A549 (cell line): ENCODE results near the gene RTN4RL1. TPM values are rescaled to one million over a fixed set of nuclear protein-coding genes. Genes with fewer than 3 reads are reported as not detected.

Experiments used
- ATAC-seq, 2 experiments: fragments of 200-7000 bp in 1 of 2; fragments of >200 bp in 1 of 2; cut with Nextera tagmentation in 1 of 2; cut with Tn5 transposase in 1 of 2; 3 replicates each; pipeline versions ENCODE4 v1.8.0 to v1.9.1; 2018 to 2020; ENCODE audit warnings: mild to moderate bottlenecking in 1 of 2, moderate library complexity in 1 of 2
- CTCF ChIA-PET: fragments of 300-600 bp; sonication (Branson Sonifier 250); formaldehyde crosslinking; extraction: SDS; loops from one replicate; lab custom pipeline; 2021; ENCODE audit warnings: antibody characterized with exemption, inconsistent platforms; lab: Yijun Ruan, JAX
- POLR2A ChIA-PET: fragments of 350-600 bp; formaldehyde crosslinking; extraction: SDS; loops from one replicate; lab custom pipeline; 2021; ENCODE audit warnings: antibody characterized with exemption, inconsistent platforms; lab: Yijun Ruan, JAX
- DNase-seq, 2 experiments: peaks; one replicate each; pipeline versions ENCODE4 v3.0.0 to v3.0.0-alpha.2; 2011 to 2016; ENCODE audit warnings: low read depth in 1 of 2, low spot score in 1 of 2
- FAIRE-seq: peaks from 2 replicates; lab custom pipeline; 2011; peaks lifted over from hg19 to GRCh38; lab: Jason Lieb, UNC
- H3K27ac ChIP-seq, 2 experiments: fragments of >200 bp; sonication (Bioruptor Twin); formaldehyde crosslinking; 3 replicates each; pipeline ENCODE4 v1.5.1; 2016 to 2017
- H3K4me1 ChIP-seq: fragments of >200 bp; sonication (Bioruptor Twin); formaldehyde crosslinking; 3 replicates; pipeline ENCODE4 v1.6.1; 2016
- H3K4me2 ChIP-seq: fragments of >200 bp; sonication (Bioruptor Twin); formaldehyde crosslinking; 3 replicates; pipeline ENCODE4 v1.6.1; 2016
- H3K4me3 ChIP-seq: fragments of >200 bp; sonication (Bioruptor Twin); formaldehyde crosslinking; 3 replicates; pipeline ENCODE4 v1.5.1; 2016
- H3K9me3 ChIP-seq: fragments of >200 bp; sonication (Bioruptor Twin); formaldehyde crosslinking; 3 replicates; pipeline ENCODE4 v1.6.1; 2016
- ATOH8 ChIP-seq: fragments of 250-450 bp; sonication (Bioruptor Pico); IDR thresholded peaks from 2 replicates; pipeline ENCODE4 v1.5.0; 2020; ENCODE audit warnings: low read depth, mild to moderate bottlenecking, moderate library complexity
- BHLHE40 ChIP-seq: IDR thresholded peaks from 2 replicates; pipeline ENCODE4 v1.6.1; 2012; ENCODE audit warnings: low read depth, low read length, inconsistent platforms
- CBX8 ChIP-seq: fragments of 200-600 bp; sonication (generic); IDR thresholded peaks from 2 replicates; pipeline ENCODE4 v1.6.1; 2016
- CEBPB ChIP-seq, 2 experiments: fragments of >200 bp in 1 of 2; sonication (Bioruptor Twin) in 1 of 2; formaldehyde crosslinking in 1 of 2; IDR thresholded peaks; 2 replicates each; pipeline ENCODE4 v1.6.1; 2012 to 2016
- E2F6 ChIP-seq: IDR thresholded peaks from 2 replicates; pipeline ENCODE4 v1.6.1; 2012; ENCODE audit warnings: low read depth, borderline replicate concordance
- EHF ChIP-seq: fragments of 250-450 bp; sonication (Bioruptor Pico); IDR thresholded peaks from 2 replicates; pipeline ENCODE4 v1.5.0; 2020; ENCODE audit warnings: mild to moderate bottlenecking
- ESRRA ChIP-seq: fragments of 150-350 bp; IDR thresholded peaks from 2 replicates; pipeline ENCODE4 v1.6.1; 2014; ENCODE audit warnings: mild to moderate bottlenecking, low read length, borderline replicate concordance
- GATA3 ChIP-seq: IDR thresholded peaks from 2 replicates; pipeline ENCODE4 v1.6.1; 2012; ENCODE audit warnings: borderline replicate concordance
- HDAC2 ChIP-seq: fragments of 200-600 bp; sonication (generic); IDR thresholded peaks from 2 replicates; pipeline ENCODE4 v1.6.1; 2016
- HOXB13 ChIP-seq: fragments of 250-450 bp; sonication (Bioruptor Pico); IDR thresholded peaks from 2 replicates; pipeline ENCODE4 v1.5.0; 2020; ENCODE audit warnings: low read depth, mild to moderate bottlenecking, moderate library complexity
- HOXB5 ChIP-seq: fragments of 250-450 bp; sonication (Bioruptor Pico); IDR thresholded peaks from 2 replicates; pipeline ENCODE4 v1.5.0; 2020; ENCODE audit warnings: mild to moderate bottlenecking, moderate library complexity
- JUN ChIP-seq, 2 experiments: fragments of >200 bp; sonication (Bioruptor Twin); formaldehyde crosslinking; IDR thresholded peaks; 2 replicates in 1 of 2; 3 replicates in 1 of 2; pipeline ENCODE4 v1.6.1; 2016 to 2017
- KDM5A ChIP-seq: fragments of 200-600 bp; sonication (generic); IDR thresholded peaks from 2 replicates; pipeline ENCODE4 v1.6.1; 2016; ENCODE audit warnings: antibody characterized with exemption, mild to moderate bottlenecking
- MAFK ChIP-seq: fragments of 450-650 bp; IDR thresholded peaks from 2 replicates; pipeline ENCODE4 v1.6.1; 2014; ENCODE audit not compliant: partially characterized antibody
- MAX ChIP-seq: IDR thresholded peaks from 2 replicates; pipeline ENCODE4 v1.6.1; 2012
- MYC ChIP-seq: IDR thresholded peaks from 2 replicates; pipeline ENCODE4 v1.6.1; 2012; ENCODE audit warnings: mild to moderate bottlenecking, inconsistent platforms, low read length, improper control_type of control experiment, borderline replicate concordance
- NFE2L2 ChIP-seq: fragments of 150-350 bp; conservative IDR thresholded peaks from 2 replicates; pipeline ENCODE4 v1.6.1; 2014; ENCODE audit warnings: low read length
- POLR2AphosphoS2 ChIP-seq: conservative IDR thresholded peaks from 2 replicates; pipeline ENCODE4 v1.6.1; 2012; ENCODE audit warnings: low read length, improper control_type of control experiment, inconsistent platforms
- RCOR1 ChIP-seq: fragments of 150-350 bp; IDR thresholded peaks from 2 replicates; pipeline ENCODE4 v1.6.1; 2014; ENCODE audit warnings: antibody characterized with exemption, low read length, low read depth
- RFX5 ChIP-seq: fragments of 450-650 bp; IDR thresholded peaks from 2 replicates; pipeline ENCODE4 v1.7.1; 2014; ENCODE audit warnings: antibody characterized with exemption, mild to moderate bottlenecking, moderate library complexity
- RNF2 ChIP-seq: fragments of 200-600 bp; sonication (generic); IDR thresholded peaks from 2 replicates; pipeline ENCODE4 v1.6.1; 2016; ENCODE audit warnings: low read depth, mild to moderate bottlenecking, antibody characterized with exemption, moderate library complexity, borderline replicate concordance
- SMC3 ChIP-seq: fragments of >200 bp; sonication (Bioruptor Twin); formaldehyde crosslinking; IDR thresholded peaks from 3 replicates; pipeline ENCODE4 v1.6.1; 2018; ENCODE audit warnings: inconsistent platforms
- TFCP2L1 ChIP-seq: fragments of 250-450 bp; sonication (Bioruptor Pico); IDR thresholded peaks from 2 replicates; pipeline ENCODE4 v1.5.0; 2021; ENCODE audit warnings: mild to moderate bottlenecking
- ZFP36 ChIP-seq: fragments of 450-650 bp; IDR thresholded peaks from 2 replicates; pipeline ENCODE4 v1.6.1; 2014; ENCODE audit warnings: borderline replicate concordance; ENCODE audit not compliant: partially characterized antibody
- ZSCAN20 ChIP-seq: fragments of 250-450 bp; sonication (Bioruptor Pico); IDR thresholded peaks from 2 replicates; pipeline ENCODE4 v1.8.0; 2022; ENCODE audit warnings: mild to moderate bottlenecking, moderate library complexity
- WGBS: methylation state at CpG from one replicate; pipeline ENCODE4 v1.1.6; 2017; ENCODE audit errors: missing lambda C conversion rate; 5-methylcytosine and 5-hydroxymethylcytosine counted together
- polyA plus RNA-seq, 4 experiments: library from polyadenylated mRNA; depleted of rRNA in 3 of 4; stranded (reverse); fragments of >200 nt; fragmentation: RNase III in 1 of 4; extraction: RNeasy Plus Mini Kit Qiagen cat#74134 plus additional on column Dnase treatment in 1 of 4; gene quantifications; 2 replicates in 3 of 4; 3 replicates in 1 of 4; pipeline ENCODE4 v1.2.3, GENCODE V29; 2011 to 2017
- TF ChIP-seq, protein P1 (sequence below): fragments of 150-350 bp; IDR thresholded peaks from 2 replicates; pipeline ENCODE4 v1.6.1; 2014; ENCODE audit warnings: low read depth, mild to moderate bottlenecking, low read length
- TF ChIP-seq, protein P2 (sequence below): fragments of 200-600 bp; sonication (generic); IDR thresholded peaks from 2 replicates; pipeline ENCODE4 v1.6.1; 2016; ENCODE audit warnings: antibody characterized with exemption, mild to moderate bottlenecking, moderate library complexity

RTN4RL1 gene
- polyA plus RNA-seq, 2 of the 4 experiments (the other 2 are of a cell fraction) = 0.39 to 1.5 TPM

DNA sequence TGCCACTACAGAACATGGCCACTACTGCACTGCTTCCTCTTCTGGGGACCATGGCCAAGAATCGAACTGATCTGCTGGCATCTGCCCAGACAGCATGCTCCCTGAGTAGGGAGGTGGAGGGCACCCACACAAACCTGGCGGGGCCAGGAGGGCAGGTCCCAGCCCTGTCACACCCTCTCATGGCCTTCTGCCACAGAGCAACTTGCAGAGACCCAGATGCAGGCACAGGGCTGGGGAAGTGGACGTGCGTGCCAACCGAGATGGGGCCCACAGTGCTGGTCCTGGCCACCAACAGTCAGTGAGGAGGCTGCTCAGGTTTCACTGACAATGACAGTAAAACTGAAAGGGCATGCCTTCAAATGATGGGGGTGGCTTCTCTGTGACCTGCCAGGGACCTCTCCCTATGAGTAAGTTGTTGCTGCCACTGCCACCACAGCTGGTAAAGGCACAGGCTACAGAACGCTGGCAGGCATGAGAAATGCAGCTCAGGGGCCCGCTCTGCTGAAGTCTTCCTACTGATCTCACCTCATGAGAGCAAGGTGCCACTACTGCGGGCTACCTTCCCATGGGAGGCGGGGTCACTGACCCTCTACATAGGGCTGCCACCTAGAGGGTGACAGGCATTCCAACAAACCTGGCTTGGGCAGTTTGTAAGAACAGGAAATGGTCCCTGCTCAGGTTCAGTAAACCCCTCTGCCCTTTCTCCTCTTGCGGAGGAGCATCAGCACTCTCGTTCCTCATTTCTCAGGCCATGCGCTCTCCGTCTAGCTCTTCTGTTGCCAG is 45.3 kb upstream of the RTN4RL1 start:
- no peak for DNase-seq
- ChIA-PET POLR2A (no interaction called here), CTCF (interaction anchor here (0.8 to 16.6 kb wide), 7 partner anchors 14 to 200 kb away, joined by 3 to 217 read pairs (median 5); partner anchors contain the start of genes HIC1 and RTN4RL1)
- Histone ChIP-seq H3K27ac (no peak overlapping the region), H3K4me3 (no peak overlapping the region), H3K4me2 (no peak overlapping the region), H3K4me1 (no peaks in the 10 kb centered on the region; the same call in 2 of the 3 replicates), H3K9me3 (no peaks in the 10 kb centered on the region)
- no peak; a peak in 1 of 6 replicates for ATAC-seq
- 90% methylated on average over 11 of the region's 13 CpGs for WGBS
- no peak for FAIRE-seq
- no peak for TF ChIP-seq MAX
- no peak for TF ChIP-seq NFE2L2
- TF ChIP-seq E2F6 = no peak
- TF ChIP-seq TFCP2L1 (CRISPR knock-in tag) = no peak
- TF ChIP-seq, all 56 proteins: peak for 0

DNA sequence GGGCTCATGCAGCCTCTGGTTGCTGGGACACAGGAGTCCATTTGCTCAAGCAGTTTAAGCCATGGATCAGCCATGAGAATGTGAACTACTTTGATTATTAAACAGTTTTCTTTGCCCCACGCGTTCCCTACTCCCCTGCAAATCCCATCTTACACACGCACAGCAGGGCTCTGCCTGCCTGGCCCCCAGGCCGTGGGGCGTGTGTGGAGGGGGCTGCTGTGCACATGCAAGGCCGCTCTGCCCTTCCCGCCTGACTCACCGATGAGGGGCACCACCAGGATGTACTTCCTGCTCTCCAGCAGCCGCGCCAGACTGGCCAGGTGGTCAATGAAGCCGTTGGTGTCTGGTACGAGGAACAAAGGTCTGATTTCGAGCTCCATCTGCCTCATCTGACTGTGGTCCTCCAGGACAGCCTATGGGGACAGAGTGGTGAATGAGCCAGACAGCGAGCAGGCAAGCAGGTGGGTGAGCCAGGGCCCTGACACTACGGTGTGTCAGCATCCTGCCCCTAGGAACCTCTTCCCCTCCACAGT is 43.5 kb upstream of the RTN4RL1 start:
- Histone ChIP-seq H3K9me3 (no peaks in the 10 kb centered on the region), H3K4me2 (no peak overlapping the region), H3K27ac (no peak overlapping the region), H3K4me1 (no peaks in the 10 kb centered on the region), H3K4me3 (no peak overlapping the region)
- ChIA-PET POLR2A (no interaction called here), CTCF (interaction anchor here (0.8 to 16.6 kb wide), 6 partner anchors 9 to 214 kb away, joined by 3 to 217 read pairs (median 4); partner anchors contain the start of gene HIC1)
- WGBS = 91% methylated on average over 15 of the region's 15 CpGs
- no peak for TF ChIP-seq SMC3
- TF ChIP-seq GATA3 = no peak
- TF ChIP-seq EHF (CRISPR knock-in tag) = no peak
- no peak for TF ChIP-seq TFCP2L1 (CRISPR knock-in tag)
- no peak for TF ChIP-seq KDM5A
- no peak for TF ChIP-seq HOXB5 (CRISPR knock-in tag)
- TF ChIP-seq ESRRA = no peak
- FAIRE-seq (no peak), ATAC-seq (no peak), DNase-seq (no peak)

DNA sequence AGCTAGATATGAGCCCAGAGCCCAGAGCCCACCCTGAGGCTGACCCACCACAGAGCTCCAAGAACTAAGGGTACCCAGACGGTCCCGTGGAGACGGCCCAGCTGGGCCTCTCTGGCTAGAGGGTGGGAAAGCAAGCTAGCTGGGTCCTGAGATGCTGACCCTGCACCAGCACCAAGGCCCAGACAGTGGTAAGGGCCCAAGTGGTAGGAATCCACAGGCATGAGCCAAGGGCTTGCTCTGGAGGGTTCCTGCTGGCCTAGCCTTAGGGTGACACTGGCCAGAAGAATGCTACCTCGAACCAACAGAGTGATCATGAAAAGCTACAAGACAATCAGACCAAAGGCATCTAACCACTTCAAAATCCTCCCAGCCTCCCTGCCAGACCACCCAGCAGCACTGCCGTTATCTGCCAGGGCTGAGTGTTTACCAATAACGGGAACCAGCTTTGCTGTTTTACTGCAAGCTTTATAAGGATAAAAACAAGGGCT is 42.9 kb upstream of the RTN4RL1 start:
- Histone ChIP-seq H3K4me1 (no peaks in the 10 kb centered on the region), H3K4me2 (no peak overlapping the region)
- POLR2A ChIA-PET = no interaction called here
- 88% methylated on average over 6 of the region's 6 CpGs for WGBS
- DNase-seq (no peak), ATAC-seq (no peak)
- CTCF ChIA-PET = interaction anchor here (0.8 to 16.6 kb wide), 5 partner anchors 9 to 214 kb away, joined by 3 to 217 read pairs (median 5); partner anchors contain the start of gene HIC1
- TF ChIP-seq JUN (IDR thresholded peaks at IDR 0.05) (no peak), NFE2L2 (no peak), ATOH8 (CRISPR knock-in tag) (no peak), MAFK (no peak), POLR2AphosphoS2 (no peak), RNF2 (no peak), HOXB13 (CRISPR knock-in tag) (no peak), GATA3 (no peak), RFX5 (no peak), CEBPB (IDR thresholded peaks at IDR 0.05) (no peak), ZSCAN20 (no peak), ZFP36 (no peak), RCOR1 (no peak), HDAC2 (no peak), BHLHE40 (no peak), CBX8 (no peak), MYC (no peak)
- TF ChIP-seq, protein P1, sequence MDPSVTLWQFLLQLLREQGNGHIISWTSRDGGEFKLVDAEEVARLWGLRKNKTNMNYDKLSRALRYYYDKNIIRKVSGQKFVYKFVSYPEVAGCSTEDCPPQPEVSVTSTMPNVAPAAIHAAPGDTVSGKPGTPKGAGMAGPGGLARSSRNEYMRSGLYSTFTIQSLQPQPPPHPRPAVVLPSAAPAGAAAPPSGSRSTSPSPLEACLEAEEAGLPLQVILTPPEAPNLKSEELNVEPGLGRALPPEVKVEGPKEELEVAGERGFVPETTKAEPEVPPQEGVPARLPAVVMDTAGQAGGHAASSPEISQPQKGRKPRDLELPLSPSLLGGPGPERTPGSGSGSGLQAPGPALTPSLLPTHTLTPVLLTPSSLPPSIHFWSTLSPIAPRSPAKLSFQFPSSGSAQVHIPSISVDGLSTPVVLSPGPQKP = no peak
- TF ChIP-seq, protein P2, sequence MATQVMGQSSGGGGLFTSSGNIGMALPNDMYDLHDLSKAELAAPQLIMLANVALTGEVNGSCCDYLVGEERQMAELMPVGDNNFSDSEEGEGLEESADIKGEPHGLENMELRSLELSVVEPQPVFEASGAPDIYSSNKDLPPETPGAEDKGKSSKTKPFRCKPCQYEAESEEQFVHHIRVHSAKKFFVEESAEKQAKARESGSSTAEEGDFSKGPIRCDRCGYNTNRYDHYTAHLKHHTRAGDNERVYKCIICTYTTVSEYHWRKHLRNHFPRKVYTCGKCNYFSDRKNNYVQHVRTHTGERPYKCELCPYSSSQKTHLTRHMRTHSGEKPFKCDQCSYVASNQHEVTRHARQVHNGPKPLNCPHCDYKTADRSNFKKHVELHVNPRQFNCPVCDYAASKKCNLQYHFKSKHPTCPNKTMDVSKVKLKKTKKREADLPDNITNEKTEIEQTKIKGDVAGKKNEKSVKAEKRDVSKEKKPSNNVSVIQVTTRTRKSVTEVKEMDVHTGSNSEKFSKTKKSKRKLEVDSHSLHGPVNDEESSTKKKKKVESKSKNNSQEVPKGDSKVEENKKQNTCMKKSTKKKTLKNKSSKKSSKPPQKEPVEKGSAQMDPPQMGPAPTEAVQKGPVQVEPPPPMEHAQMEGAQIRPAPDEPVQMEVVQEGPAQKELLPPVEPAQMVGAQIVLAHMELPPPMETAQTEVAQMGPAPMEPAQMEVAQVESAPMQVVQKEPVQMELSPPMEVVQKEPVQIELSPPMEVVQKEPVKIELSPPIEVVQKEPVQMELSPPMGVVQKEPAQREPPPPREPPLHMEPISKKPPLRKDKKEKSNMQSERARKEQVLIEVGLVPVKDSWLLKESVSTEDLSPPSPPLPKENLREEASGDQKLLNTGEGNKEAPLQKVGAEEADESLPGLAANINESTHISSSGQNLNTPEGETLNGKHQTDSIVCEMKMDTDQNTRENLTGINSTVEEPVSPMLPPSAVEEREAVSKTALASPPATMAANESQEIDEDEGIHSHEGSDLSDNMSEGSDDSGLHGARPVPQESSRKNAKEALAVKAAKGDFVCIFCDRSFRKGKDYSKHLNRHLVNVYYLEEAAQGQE = no peak
- TF ChIP-seq, all 56 proteins: peak for 0
- FAIRE-seq = no peak
- Histone ChIP-seq H3K27ac (no peak overlapping the region), H3K4me3 (no peak overlapping the region), H3K9me3 (no peaks in the 10 kb centered on the region)
